Activated T-cell treated with anti-CD3 and anti-CD28 coated beads for 1 hour (primary cell): ENCODE measurements around the gene BMPR2.
"Not testable (repeated sequence)": the region's sequence is repeated elsewhere in the genome, so short reads cannot be mapped to it uniquely, and the experiment has no call there.

Source experiments
- DNase-seq: peaks from one replicate; pipeline ENCODE4 v3.0.0-alpha.2; 2020; ENCODE audit warnings: low read depth

Gene BMPR2

GRCh38 chr2:202375609-202376408 lies at the start of gene BMPR2:
TSS of gene BMPR2 (plus strand) at chr2:202376327. CDS start at chr2:202377475, 1,148 bp downstream.
- peak; percentile 77 for DNase-seq

GRCh38 chr2:202327858-202328257 lies 48.3 kb upstream of the BMPR2 start:
- no peak for DNase-seq

GRCh38 chr2:202335791-202336467 lies 40.2 kb upstream of the BMPR2 start:
- DNase-seq: no peak

- DNase-seq: no peak
Observed at GRCh38 chr2:202337151-202337550, 39.0 kb upstream of the BMPR2 start.

GRCh38 chr2:202337706-202338346 lies 38.3 kb upstream of the BMPR2 start:
- no peak for DNase-seq

- no peak for DNase-seq
Observed at GRCh38 chr2:202339071-202339870, 36.9 kb upstream of the BMPR2 start.

GRCh38 chr2:202344178-202344577 lies 31.9 kb upstream of the BMPR2 start:
- no peak for DNase-seq

GRCh38 chr2:202346180-202346579 lies 29.9 kb upstream of the BMPR2 start:
- DNase-seq: no peak

GRCh38 chr2:202353430-202353829 lies 22.7 kb upstream of the BMPR2 start:
- DNase-seq: no peak

- no peak for DNase-seq
Observed at GRCh38 chr2:202355993-202356505, 20.1 kb upstream of the BMPR2 start.

- not testable (repeated sequence) for DNase-seq
Observed at GRCh38 chr2:202358924-202359323, 17.2 kb upstream of the BMPR2 start.

GRCh38 chr2:202360646-202361045 lies 15.5 kb upstream of the BMPR2 start:
- no peak for DNase-seq

- no peak for DNase-seq
Observed at GRCh38 chr2:202361108-202361507, 15.0 kb upstream of the BMPR2 start.

- no peak for DNase-seq
Observed at GRCh38 chr2:202373490-202373889, 2.6 kb upstream of the BMPR2 start.

GRCh38 chr2:202374383-202374782 lies 1.7 kb upstream of the BMPR2 start:
- DNase-seq: not testable (repeated sequence)

- peak; percentile 28 for DNase-seq
Observed at GRCh38 chr2:202375033-202375608, 1.0 kb upstream of the BMPR2 start.

GRCh38 chr2:202376460-202377206 lies 506 bp downstream of the BMPR2 start:
- peak; percentile 20 for DNase-seq

- DNase-seq: no peak
Observed at GRCh38 chr2:202377207-202377761, 1.2 kb downstream of the BMPR2 start.

GRCh38 chr2:202378001-202378400 lies 1.9 kb downstream of the BMPR2 start:
- DNase-seq: no peak

GRCh38 chr2:202378662-202379358 lies 2.7 kb downstream of the BMPR2 start:
- DNase-seq: no peak
